Liver (tissue), 9 donors: ENCODE measurements around the gene NPC1L1. TPM values are rescaled to one million over a fixed set of nuclear protein-coding genes. Genes with fewer than 3 reads are reported as not detected.
"Not testable (repeated sequence)": the region's sequence is repeated elsewhere in the genome, so short reads cannot be mapped to it uniquely, and the experiment has no call there.

ENCODE experiments used
- DNase-seq: peaks from one replicate; pipeline ENCODE4 v3.0.0-alpha.2; 2017; ENCODE audit warnings: low spot score
- H3K27ac ChIP-seq, 2 donors: one replicate each; pipeline ENCODE4 v1.7.0; 2013; ENCODE audit warnings: inconsistent platforms in 2 of 2, low read length in 2 of 2, control low read depth in 1 of 2, low read depth in 1 of 2, mild to moderate bottlenecking in 1 of 2
- H3K27me3 ChIP-seq, 4 donors: one replicate each; pipeline versions ENCODE4 v1.6.1 to v1.7.0; 2013; ENCODE audit warnings: low read length in 3 of 4, inconsistent platforms in 1 of 4, mild to moderate bottlenecking in 1 of 4, moderate library complexity in 1 of 4; ENCODE audit not compliant: control insufficient read depth in 4 of 4, insufficient read depth in 4 of 4
- H3K36me3 ChIP-seq, 4 donors: one replicate each; pipeline versions ENCODE4 v1.6.1 to v1.7.0; 2013; ENCODE audit warnings: low read length in 3 of 4, mild to moderate bottlenecking in 3 of 4, low read depth in 1 of 4, moderate library complexity in 1 of 4; ENCODE audit not compliant: control insufficient read depth in 4 of 4, insufficient read depth in 3 of 4
- H3K4me1 ChIP-seq, 4 donors: one replicate each; pipeline versions ENCODE4 v1.6.1 to v1.7.0; 2013; ENCODE audit warnings: low read length in 3 of 4, mild to moderate bottlenecking in 3 of 4, moderate library complexity in 1 of 4; ENCODE audit not compliant: control insufficient read depth in 4 of 4, insufficient read depth in 4 of 4
- H3K4me3 ChIP-seq, 3 donors: one replicate each; pipeline versions ENCODE4 v1.6.1 to v1.7.0; 2013; ENCODE audit warnings: low read length in 3 of 3, control low read depth in 1 of 3, low read depth in 1 of 3, mild to moderate bottlenecking in 1 of 3
- H3K9ac ChIP-seq, 2 donors: one replicate each; pipeline ENCODE4 v1.7.0; 2013; ENCODE audit warnings: low read length in 2 of 2, mild to moderate bottlenecking in 2 of 2, moderate library complexity in 2 of 2, control low read depth in 1 of 2, low read depth in 1 of 2
- H3K9me3 ChIP-seq, 4 donors: one replicate each; pipeline versions ENCODE4 v1.6.1 to v1.7.0; 2013; ENCODE audit warnings: low read length in 3 of 4; ENCODE audit not compliant: control insufficient read depth in 4 of 4
- ATF3 ChIP-seq: IDR thresholded peaks from 2 replicates; pipeline ENCODE4 v1.6.1; 2016; ENCODE audit warnings: antibody characterized with exemption
- CTCF ChIP-seq: fragments of 150-350 bp; IDR thresholded peaks from 2 replicates; pipeline ENCODE4 v1.5.1; 2017; ENCODE audit warnings: improper control_type of control experiment, low read depth, low read length; ENCODE audit not compliant: missing input control
- EGR1 ChIP-seq, 2 donors: IDR thresholded peaks; 2 replicates each; pipeline ENCODE4 v1.6.1; 2016 to 2018; ENCODE audit warnings: antibody characterized with exemption in 2 of 2, low read depth in 2 of 2
- FOXA1 ChIP-seq: IDR thresholded peaks from 2 replicates; pipeline ENCODE4 v1.6.1; 2016; ENCODE audit warnings: antibody characterized with exemption
- FOXA2 ChIP-seq: IDR thresholded peaks from 2 replicates; pipeline ENCODE4 v1.6.1; 2016; ENCODE audit warnings: antibody characterized with exemption
- GABPA ChIP-seq, 2 donors: IDR thresholded peaks in 1 of 2; conservative IDR thresholded peaks in 1 of 2; 2 replicates each; pipeline ENCODE4 v1.6.1; 2016; ENCODE audit warnings: antibody characterized with exemption in 2 of 2, mild to moderate bottlenecking in 1 of 2, moderate library complexity in 1 of 2
- HNF4A ChIP-seq, 2 donors: conservative IDR thresholded peaks; 2 replicates each; pipeline ENCODE4 v1.6.1; 2016; ENCODE audit warnings: antibody characterized with exemption in 2 of 2, mild to moderate bottlenecking in 2 of 2
- HNF4G ChIP-seq: IDR thresholded peaks from 2 replicates; pipeline ENCODE4 v1.6.1; 2016; ENCODE audit warnings: antibody characterized with exemption
- JUND ChIP-seq, 2 donors: IDR thresholded peaks; 2 replicates each; pipeline ENCODE4 v1.6.1; 2016; ENCODE audit warnings: antibody characterized with exemption in 2 of 2
- MAX ChIP-seq: IDR thresholded peaks from 2 replicates; pipeline ENCODE4 v1.6.1; 2016; ENCODE audit warnings: antibody characterized with exemption
- NR2F2 ChIP-seq: IDR thresholded peaks from 2 replicates; pipeline ENCODE4 v1.6.1; 2016; ENCODE audit warnings: antibody characterized with exemption
- RAD21 ChIP-seq, 2 donors: IDR thresholded peaks; 2 replicates each; pipeline ENCODE4 v1.6.1; 2016; ENCODE audit warnings: antibody characterized with exemption in 2 of 2, mild to moderate bottlenecking in 2 of 2
- REST ChIP-seq: IDR thresholded peaks from 2 replicates; pipeline ENCODE4 v1.6.1; 2016; ENCODE audit warnings: antibody characterized with exemption, mild to moderate bottlenecking
- RXRA ChIP-seq, 2 donors: IDR thresholded peaks; 2 replicates each; pipeline ENCODE4 v1.6.1; 2017 to 2018; ENCODE audit warnings: antibody characterized with exemption in 2 of 2, mild to moderate bottlenecking in 1 of 2
- SP1 ChIP-seq: IDR thresholded peaks from 2 replicates; pipeline ENCODE4 v1.6.1; 2018; ENCODE audit warnings: antibody characterized with exemption, mild to moderate bottlenecking
- TAF1 ChIP-seq: conservative IDR thresholded peaks from 2 replicates; pipeline ENCODE4 v1.6.1; 2016; ENCODE audit warnings: antibody characterized with exemption, mild to moderate bottlenecking
- YY1 ChIP-seq: IDR thresholded peaks from 2 replicates; pipeline ENCODE4 v1.6.1; 2016; ENCODE audit warnings: antibody characterized with exemption, mild to moderate bottlenecking
- ZBTB33 ChIP-seq: IDR thresholded peaks from 2 replicates; pipeline ENCODE4 v1.6.1; 2016; ENCODE audit warnings: antibody characterized with exemption
- WGBS: extraction: QIAGEN DNeasy Blood & Tissue Kit; methylation state at CpG from one replicate; pipeline ENCODE4 v1.1.7; 2013; 5-methylcytosine and 5-hydroxymethylcytosine counted together
- polyA plus RNA-seq, 2 donors: library from polyadenylated mRNA; stranded (reverse) in 1 of 2; unstranded in 1 of 2; fragments of 200-250 nt in 1 of 2; fragments of >200 nt in 1 of 2; fragmentation: Nextera tagmentation in 1 of 2; extraction: Ambion mirVana in 1 of 2; gene quantifications; one replicate each; pipeline versions ENCODE4 v1.2.1 to v1.2.3, GENCODE V29; 2013 to 2015
- total RNA-seq, 2 donors: library from RNA; depleted of rRNA; stranded (reverse); fragments of >200 nt; gene quantifications; one replicate each; pipeline ENCODE4 v1.2.3, GENCODE V29; 2014
- donor health status: healthy.
- donor health status: healthy.
- donor health status: healthy.
- donor health status: healthy.
- donor health status: healthy.

The NPC1L1 gene
- total and polyA plus RNA-seq, 4 donors: 7.2 to 22.1 (median 15.3) TPM

GRCh38 chr7:44564606-44565005 is 23.5 kb upstream of the NPC1L1 start:
- H3K9me3 ChIP-seq: no peaks in the 10 kb centered on the region
- WGBS: 91% methylated on average over 2 of the region's 2 CpGs
- H3K4me3 ChIP-seq: no peak overlapping the region
- no peak overlapping the region for H3K27ac ChIP-seq
- no peak for DNase-seq
- peaks cover 13 to 37% (median 32%) of the 10 kb centered on the region in 4 donors for H3K36me3 ChIP-seq
- H3K27me3 ChIP-seq: no peaks in the 10 kb centered on the region
- H3K9ac ChIP-seq: no peak overlapping the region
- H3K4me1 ChIP-seq: peaks cover 8 to 34% (median 25%) of the 10 kb centered on the region in 4 donors
- no peak for TF ChIP-seq EGR1 (IDR thresholded peaks at IDR 0.05; ENCODE audit: low read depth in 2 of 2)
- TF ChIP-seq YY1: no peak
- no peak for TF ChIP-seq RAD21 (IDR thresholded peaks at IDR 0.05)
- TF ChIP-seq HNF4A (conservative IDR thresholded peaks at IDR 0.05): no peak
- TF ChIP-seq HNF4G: no peak

GRCh38 chr7:44563171-44563679 is 22.1 kb upstream of the NPC1L1 start:
- H3K27me3 ChIP-seq: no peaks in the 10 kb centered on the region
- H3K9ac ChIP-seq: no peak overlapping the region
- no peak overlapping the region for H3K4me3 ChIP-seq
- peaks cover 9 to 23% (median 19%) of the 10 kb centered on the region in 4 donors for H3K36me3 ChIP-seq
- TF ChIP-seq FOXA1 (peak; percentile 75), TAF1 (no peak), YY1 (peak; percentile 89), JUND (IDR thresholded peaks at IDR 0.05) (peak; percentile 69 to 90), CTCF (no peak), HNF4G (peak; percentile 96), FOXA2 (peak; percentile 64), RAD21 (IDR thresholded peaks at IDR 0.05) (peak; percentile 40 to 70), EGR1 (IDR thresholded peaks at IDR 0.05; ENCODE audit: low read depth in 2 of 2) (peak in 1 of 2 donors; percentile 73), RXRA (IDR thresholded peaks at IDR 0.05) (peak; percentile 97 to 99), SP1 (peak; percentile 98), GABPA (IDR thresholded peaks at IDR 0.05 in 1 of 2, conservative IDR thresholded peaks at IDR 0.05 in 1 of 2) (peak in 1 of 2 donors; percentile 73), REST (peak; percentile 82), ATF3 (peak; percentile 56), MAX (peak; percentile 98), HNF4A (conservative IDR thresholded peaks at IDR 0.05) (peak; percentile 99), ZBTB33 (peak; percentile 90), NR2F2 (peak; percentile 78)
- WGBS: 36% methylated on average over 3 of the region's 3 CpGs
- DNase-seq: no peak
- H3K4me1 ChIP-seq: peaks cover 8 to 33% (median 24%) of the 10 kb centered on the region in 4 donors
- H3K9me3 ChIP-seq: no peaks in the 10 kb centered on the region
- peak overlapping the region; percentile 61 to 69 for H3K27ac ChIP-seq

- not testable (repeated sequence) for H3K9me3 ChIP-seq, DNase-seq, H3K27me3 ChIP-seq, H3K27ac ChIP-seq, H3K9ac ChIP-seq, H3K4me3 ChIP-seq
- Histone ChIP-seq H3K4me1 (peaks cover 8 to 33% (median 24%) of the 10 kb centered on the region in 4 donors), H3K36me3 (peaks cover 5 to 17% (median 14%) of the 10 kb centered on the region in 4 donors)
- WGBS: 72% methylated on average over 8 of the region's 8 CpGs
These were observed 21.5 kb upstream of the NPC1L1 start for GRCh38 chr7:44562622-44562962.
